HEK293T (cell line): ENCODE measurements around the gene ZNF536.

Experiments
- ARNT ChIP-seq: fragments of 450-650 bp; IDR thresholded peaks from 2 replicates; pipeline ENCODE4 v1.6.1; 2017; ENCODE audit warnings: mild to moderate bottlenecking
- FOXM1 ChIP-seq: fragments of 450-650 bp; IDR thresholded peaks from 2 replicates; pipeline ENCODE4 v1.6.1; 2017; ENCODE audit warnings: mild to moderate bottlenecking, borderline replicate concordance
- LEF1 ChIP-seq: fragments of 450-650 bp; IDR thresholded peaks from 2 replicates; pipeline ENCODE4 v1.6.1; 2017; ENCODE audit warnings: mild to moderate bottlenecking, borderline replicate concordance
- SUZ12 ChIP-seq: fragments of 450-650 bp; IDR thresholded peaks from 2 replicates; pipeline ENCODE4 v1.6.1; 2016; ENCODE audit warnings: mild to moderate bottlenecking
- TARDBP ChIP-seq: fragments of 450-650 bp; IDR thresholded peaks from 2 replicates; pipeline ENCODE4 v1.6.1; 2016
- ZNF384 ChIP-seq: fragments of 450-650 bp; IDR thresholded peaks from 2 replicates; pipeline ENCODE4 v1.6.1; 2016

DNA sequence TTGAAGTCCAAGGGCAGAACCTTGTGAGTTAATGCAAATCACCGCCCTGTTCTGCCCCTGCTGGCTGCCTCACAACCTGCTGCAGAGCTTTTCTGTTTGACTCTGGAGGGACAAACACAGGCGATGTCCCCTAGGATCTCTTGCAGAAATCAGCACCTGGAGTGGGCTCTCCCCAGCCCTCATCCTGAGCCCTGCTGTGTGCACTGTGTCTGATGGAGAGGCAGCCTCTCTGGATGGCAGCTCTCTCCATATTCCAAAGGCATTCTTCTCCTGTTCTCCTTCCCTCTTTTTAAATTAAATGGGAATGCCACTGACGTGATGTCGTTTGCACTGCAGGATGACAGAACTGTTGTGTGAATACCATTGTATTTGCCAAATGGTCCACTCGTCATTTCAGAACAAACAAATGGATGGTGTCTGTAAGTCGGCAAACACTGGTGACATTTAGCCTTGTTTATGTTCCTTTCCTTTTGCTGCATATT lies 184.1 kb downstream of the ZNF536 start:
- no peak for TF ChIP-seq TARDBP
- no peak for TF ChIP-seq SUZ12
- no peak for TF ChIP-seq ARNT
- TF ChIP-seq LEF1 = no peak
- TF ChIP-seq FOXM1 = no peak
- no peak for TF ChIP-seq ZNF384
